Trophoblast cell (in vitro differentiated cells and primary cell): ENCODE data around the gene ETAA1.
A peak's percentile ranks its signal among the peaks of the same experiment; 100 is the strongest.

Source experiments
- DNase-seq, 2 donors: peaks; one replicate each; pipeline ENCODE4 v3.0.0-alpha.2; 2016
- H2AFZ ChIP-seq: 2 replicates; pipeline ENCODE4 v1.6.1; 2013; ENCODE audit warnings: low read length, moderate library complexity, mild to moderate bottlenecking; ENCODE audit not compliant: insufficient read depth, poor library complexity
- H2AK5ac ChIP-seq: 2 replicates; pipeline ENCODE4 v1.6.1; 2013; ENCODE audit warnings: mild to moderate bottlenecking, low read length
- H2BK120ac ChIP-seq: 2 replicates; pipeline ENCODE4 v1.6.1; 2013; ENCODE audit warnings: low read length, mild to moderate bottlenecking, moderate library complexity; ENCODE audit not compliant: insufficient read depth, poor library complexity
- H2BK12ac ChIP-seq: 2 replicates; pipeline ENCODE4 v1.6.1; 2013; ENCODE audit warnings: mild to moderate bottlenecking, low read length, moderate library complexity
- H2BK5ac ChIP-seq: 2 replicates; pipeline ENCODE4 v1.6.1; 2013; ENCODE audit warnings: low read length, low read depth, moderate library complexity, mild to moderate bottlenecking; ENCODE audit not compliant: poor library complexity
- H3K14ac ChIP-seq: 2 replicates; pipeline ENCODE4 v1.6.1; 2013; ENCODE audit warnings: mild to moderate bottlenecking, low read length
- H3K18ac ChIP-seq: 2 replicates; pipeline ENCODE4 v1.6.1; 2013; ENCODE audit warnings: mild to moderate bottlenecking, low read length
- H3K23ac ChIP-seq: 2 replicates; pipeline ENCODE4 v1.6.1; 2013; ENCODE audit warnings: low read length
- H3K27ac ChIP-seq: 2 replicates; pipeline ENCODE4 v1.5.1; 2013; ENCODE audit warnings: low read depth, mild to moderate bottlenecking, inconsistent platforms, low read length, moderate library complexity
- H3K27me3 ChIP-seq: 2 replicates; pipeline ENCODE4 v1.6.1; 2013; ENCODE audit warnings: inconsistent platforms, mild to moderate bottlenecking, low read length, moderate library complexity; ENCODE audit not compliant: insufficient read depth
- H3K36me3 ChIP-seq, 2 experiments: 1 replicate in 1 of 2; 2 replicates in 1 of 2; pipeline ENCODE4 v1.6.1; 2013; ENCODE audit warnings: low read length in 2 of 2, mild to moderate bottlenecking in 2 of 2, moderate library complexity in 1 of 2; ENCODE audit not compliant: insufficient read depth in 2 of 2, control insufficient read depth in 1 of 2
- H3K4ac ChIP-seq: 2 replicates; pipeline ENCODE4 v1.6.1; 2013; ENCODE audit warnings: low read depth, mild to moderate bottlenecking, low read length, moderate library complexity
- H3K4me1 ChIP-seq, 2 experiments: 1 replicate in 1 of 2; 2 replicates in 1 of 2; pipeline ENCODE4 v1.6.1; 2013; ENCODE audit warnings: low read length in 2 of 2, mild to moderate bottlenecking in 2 of 2, moderate library complexity in 1 of 2; ENCODE audit not compliant: insufficient read depth in 2 of 2, control insufficient read depth in 1 of 2
- H3K4me2 ChIP-seq: 2 replicates; pipeline ENCODE4 v1.6.1; 2013; ENCODE audit warnings: inconsistent platforms, mild to moderate bottlenecking, low read length, moderate library complexity
- H3K4me3 ChIP-seq: 2 replicates; pipeline ENCODE4 v1.5.1; 2013; ENCODE audit warnings: mild to moderate bottlenecking, low read depth, low read length, inconsistent platforms
- H3K79me1 ChIP-seq: one replicate; pipeline ENCODE4 v1.6.1; 2013; ENCODE audit warnings: low read length
- H3K79me2 ChIP-seq: 2 replicates; pipeline ENCODE4 v1.6.1; 2013; ENCODE audit warnings: low read length, mild to moderate bottlenecking; ENCODE audit not compliant: control insufficient read depth, insufficient read depth, poor library complexity
- H3K9ac ChIP-seq: 2 replicates; pipeline ENCODE4 v1.6.1; 2013; ENCODE audit warnings: mild to moderate bottlenecking, low read length
- H3K9me3 ChIP-seq: 2 replicates; pipeline ENCODE4 v1.6.1; 2013; ENCODE audit warnings: low read depth, mild to moderate bottlenecking, control low read depth, inconsistent platforms, low read length; ENCODE audit not compliant: insufficient read depth
- H4K12ac ChIP-seq: 2 replicates; pipeline ENCODE4 v1.6.1; 2013; ENCODE audit warnings: low read depth, mild to moderate bottlenecking, low read length, moderate library complexity
- H4K8ac ChIP-seq: 2 replicates; pipeline ENCODE4 v1.6.1; 2013; ENCODE audit warnings: low read depth, mild to moderate bottlenecking, low read length, moderate library complexity
- H4K91ac ChIP-seq: one replicate; pipeline ENCODE4 v1.6.1; 2013; ENCODE audit warnings: low read depth, mild to moderate bottlenecking, low read length, moderate library complexity
- WGBS: extraction: QIAGEN DNeasy Blood & Tissue Kit; methylation state at CpG from one replicate; pipeline ENCODE4 v1.1.7; 2013; ENCODE audit warnings: missing lambda C conversion rate; ENCODE audit not compliant: insufficient read length, insufficient coverage; ENCODE audit errors: extremely low coverage; 5-methylcytosine and 5-hydroxymethylcytosine counted together

Gene ETAA1

DNA sequence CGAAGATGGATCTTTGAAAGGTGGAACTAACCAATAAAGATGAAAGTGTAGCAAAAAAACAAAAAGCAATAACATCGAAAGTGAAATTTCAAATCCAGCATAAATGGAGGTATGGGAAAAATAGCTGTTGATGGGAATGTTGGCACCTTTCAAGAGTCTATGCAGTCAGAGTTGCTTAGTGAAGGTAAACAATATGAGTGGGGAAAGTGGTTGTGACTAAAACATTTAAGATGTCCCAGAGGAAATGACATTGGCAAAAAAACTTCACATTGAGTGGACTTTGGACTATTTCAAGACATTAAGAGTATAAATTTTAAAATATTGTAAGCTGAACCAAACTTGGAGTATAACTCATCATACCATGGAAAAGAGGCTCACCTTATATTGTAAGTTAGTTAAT, 17.7 kb downstream of the ETAA1 start:
- H3K4ac ChIP-seq, result no peak overlapping the region
- H3K27ac ChIP-seq, result no peak overlapping the region
- no peak overlapping the region for H3K4me2 ChIP-seq
- H3K9ac ChIP-seq, result no peak overlapping the region
- no peak overlapping the region for H2AFZ ChIP-seq
- no peak for DNase-seq
- no peak overlapping the region for H2BK120ac ChIP-seq
- no peaks in the 10 kb centered on the region for H3K36me3 ChIP-seq
- H3K4me1 ChIP-seq, result peaks cover 0 to 2% of the 10 kb centered on the region in 2 experiments
- H2BK5ac ChIP-seq, result no peak overlapping the region
- H3K23ac ChIP-seq, result no peak overlapping the region
- no peaks in the 10 kb centered on the region for H3K79me1 ChIP-seq
- H3K27me3 ChIP-seq, result no peaks in the 10 kb centered on the region
- H3K14ac ChIP-seq, result no peak overlapping the region
- H4K8ac ChIP-seq, result no peak overlapping the region
- H2AK5ac ChIP-seq, result no peak overlapping the region
- H2BK12ac ChIP-seq, result no peak overlapping the region
- H4K91ac ChIP-seq, result no peak overlapping the region
- H4K12ac ChIP-seq, result no peak overlapping the region
- H3K79me2 ChIP-seq, result no peaks in the 10 kb centered on the region
- no peak overlapping the region for H3K4me3 ChIP-seq
- no peaks in the 10 kb centered on the region for H3K9me3 ChIP-seq
- no peak overlapping the region for H3K18ac ChIP-seq
- no CpG with 5 or more reads among the region's 2 CpGs for WGBS

- Histone ChIP-seq H3K23ac (no peak overlapping the region), H2BK5ac (no peak overlapping the region), H2BK12ac (no peak overlapping the region), H3K4me1 (peaks cover 0 to 2% of the 10 kb centered on the region in 2 experiments), H2BK120ac (no peak overlapping the region), H3K27ac (no peak overlapping the region), H3K9ac (no peak overlapping the region), H3K27me3 (no peaks in the 10 kb centered on the region), H3K36me3 (no peaks in the 10 kb centered on the region), H3K18ac (no peak overlapping the region), H3K79me2 (no peaks in the 10 kb centered on the region), H3K4ac (no peak overlapping the region), H3K4me2 (no peak overlapping the region), H4K12ac (no peak overlapping the region), H4K91ac (no peak overlapping the region), H4K8ac (no peak overlapping the region), H3K4me3 (no peak overlapping the region), H3K14ac (no peak overlapping the region), H3K79me1 (no peaks in the 10 kb centered on the region), H3K9me3 (no peaks in the 10 kb centered on the region), H2AFZ (no peak overlapping the region), H2AK5ac (no peak overlapping the region)
- DNase-seq, result no peak
- no CpG with 5 or more reads among the region's 1 CpG for WGBS
Observed at GRCh38 chr2:67416136-67416535, 19.0 kb downstream of the ETAA1 start.

DNA sequence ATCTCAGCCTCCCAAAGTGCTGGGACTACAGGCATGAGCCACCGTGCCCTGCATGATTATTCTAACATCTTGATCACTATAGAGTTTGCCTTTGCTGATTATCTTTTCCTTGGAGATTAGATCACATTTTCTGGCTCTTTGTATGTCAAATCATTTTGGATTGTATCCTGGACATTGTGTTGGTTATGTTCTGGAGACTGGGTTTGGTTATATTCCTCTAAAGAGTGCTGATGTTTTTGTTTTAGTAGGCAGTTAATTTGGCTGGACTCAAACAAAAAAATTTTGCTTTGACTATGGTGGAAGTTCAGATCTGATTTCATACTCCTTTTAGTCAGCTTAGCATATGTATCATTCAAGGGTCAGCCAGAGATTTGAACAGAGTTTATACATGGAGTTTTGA, 26.4 kb downstream of the ETAA1 start:
- H2AFZ ChIP-seq, result no peak overlapping the region
- no peak overlapping the region for H2BK12ac ChIP-seq
- H2AK5ac ChIP-seq, result no peak overlapping the region
- no peaks in the 10 kb centered on the region for H3K9me3 ChIP-seq
- no peaks in the 10 kb centered on the region for H3K4me1 ChIP-seq
- no peak overlapping the region for H2BK120ac ChIP-seq
- no peak overlapping the region for H3K4me3 ChIP-seq
- H4K91ac ChIP-seq, result no peak overlapping the region
- no peaks in the 10 kb centered on the region for H3K36me3 ChIP-seq
- no peak for DNase-seq
- H4K8ac ChIP-seq, result no peak overlapping the region
- H3K27me3 ChIP-seq, result no peaks in the 10 kb centered on the region
- H3K4ac ChIP-seq, result no peak overlapping the region
- H3K9ac ChIP-seq, result no peak overlapping the region
- no peak overlapping the region for H4K12ac ChIP-seq
- H3K79me2 ChIP-seq, result no peaks in the 10 kb centered on the region
- WGBS, result no CpG with 5 or more reads among the region's 1 CpG
- no peak overlapping the region for H3K18ac ChIP-seq
- no peak overlapping the region for H2BK5ac ChIP-seq
- no peaks in the 10 kb centered on the region for H3K79me1 ChIP-seq
- no peak overlapping the region for H3K14ac ChIP-seq
- no peak overlapping the region for H3K4me2 ChIP-seq
- H3K27ac ChIP-seq, result no peak overlapping the region
- H3K23ac ChIP-seq, result no peak overlapping the region

- Histone ChIP-seq H2BK120ac (no peak overlapping the region), H3K4me2 (no peak overlapping the region), H3K14ac (no peak overlapping the region), H3K4me3 (no peak overlapping the region), H4K12ac (no peak overlapping the region), H3K27me3 (no peaks in the 10 kb centered on the region), H2BK5ac (no peak overlapping the region), H3K4ac (no peak overlapping the region), H3K4me1 (peaks cover 4% of the 10 kb centered on the region in 2 experiments), H3K18ac (no peak overlapping the region), H4K8ac (no peak overlapping the region), H3K23ac (no peak overlapping the region), H2BK12ac (peak overlapping the region; percentile 1), H3K79me2 (no peaks in the 10 kb centered on the region), H3K79me1 (no peaks in the 10 kb centered on the region), H2AK5ac (no peak overlapping the region), H3K9ac (no peak overlapping the region), H3K36me3 (no peaks in the 10 kb centered on the region), H4K91ac (no peak overlapping the region), H2AFZ (no peak overlapping the region), H3K27ac (no peak overlapping the region), H3K9me3 (peaks cover 1% of the 10 kb centered on the region)
- WGBS, result no CpG with 5 or more reads among the region's 4 CpGs
- DNase-seq, result peak in 1 of 2 donors; percentile 16
Observed at GRCh38 chr2:67436221-67436620, 39.1 kb downstream of the ETAA1 start.
